Right lobe of liver (tissue), 4 donors: ENCODE measurements around the gene UCP2.

Experiments used
- POLR2A ChIP-seq: fragments of 450-650 bp; IDR thresholded peaks from one replicate; pipeline ENCODE4 v1.6.1; 2017; ENCODE audit warnings: antibody characterized with exemption, mild to moderate bottlenecking
- TF ChIP-seq, protein P1 (sequence below), 4 donors: fragments of 200-600 bp in 3 of 4; fragments of 450-650 bp in 1 of 4; IDR thresholded peaks; one replicate each; pipeline versions ENCODE4 v1.5.1 to v1.8.0; 2016 to 2022; ENCODE audit warnings: antibody characterized with exemption in 4 of 4, mild to moderate bottlenecking in 2 of 4
- donor health status: DM: no; HTN: no; CAD: no.
- donor health status: DM: no; HTN: no; CAD: no.
- donor health status: DM: no; HTN: yes; CAD: no.

DNA sequence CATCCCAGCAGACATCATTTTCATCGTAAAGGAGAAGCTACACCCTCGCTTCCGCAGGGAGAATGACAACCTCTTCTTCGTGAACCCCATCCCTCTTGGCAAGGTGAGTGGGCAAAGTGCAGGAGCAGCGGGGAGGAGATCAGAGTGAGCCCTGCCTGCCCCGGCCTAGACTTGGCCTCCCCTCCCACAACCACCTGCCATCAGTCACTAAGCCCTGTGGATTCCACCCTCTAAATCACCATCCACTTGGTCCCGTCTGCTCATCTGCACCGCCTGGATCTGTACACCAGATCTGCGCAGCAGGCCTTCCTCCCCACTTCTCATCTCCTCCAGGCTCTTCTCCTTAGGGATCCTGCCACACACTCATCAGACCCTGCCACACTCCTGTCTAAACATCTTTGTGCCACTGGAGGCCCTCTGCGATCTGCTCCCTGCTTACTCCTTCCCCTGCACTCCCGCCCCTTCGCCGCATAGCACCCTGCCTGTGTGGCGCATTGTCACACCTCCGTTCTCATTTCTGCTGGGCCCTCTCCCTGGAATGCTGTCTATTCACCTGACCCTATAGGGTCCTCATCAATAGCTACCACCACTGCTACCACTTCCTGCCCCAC is 14.2 kb downstream of the UCP2 start:
- TF ChIP-seq POLR2A = no peak
- TF ChIP-seq, protein P1, sequence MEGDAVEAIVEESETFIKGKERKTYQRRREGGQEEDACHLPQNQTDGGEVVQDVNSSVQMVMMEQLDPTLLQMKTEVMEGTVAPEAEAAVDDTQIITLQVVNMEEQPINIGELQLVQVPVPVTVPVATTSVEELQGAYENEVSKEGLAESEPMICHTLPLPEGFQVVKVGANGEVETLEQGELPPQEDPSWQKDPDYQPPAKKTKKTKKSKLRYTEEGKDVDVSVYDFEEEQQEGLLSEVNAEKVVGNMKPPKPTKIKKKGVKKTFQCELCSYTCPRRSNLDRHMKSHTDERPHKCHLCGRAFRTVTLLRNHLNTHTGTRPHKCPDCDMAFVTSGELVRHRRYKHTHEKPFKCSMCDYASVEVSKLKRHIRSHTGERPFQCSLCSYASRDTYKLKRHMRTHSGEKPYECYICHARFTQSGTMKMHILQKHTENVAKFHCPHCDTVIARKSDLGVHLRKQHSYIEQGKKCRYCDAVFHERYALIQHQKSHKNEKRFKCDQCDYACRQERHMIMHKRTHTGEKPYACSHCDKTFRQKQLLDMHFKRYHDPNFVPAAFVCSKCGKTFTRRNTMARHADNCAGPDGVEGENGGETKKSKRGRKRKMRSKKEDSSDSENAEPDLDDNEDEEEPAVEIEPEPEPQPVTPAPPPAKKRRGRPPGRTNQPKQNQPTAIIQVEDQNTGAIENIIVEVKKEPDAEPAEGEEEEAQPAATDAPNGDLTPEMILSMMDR (IDR thresholded peaks at IDR 0.05) = no peak
